NCI-H345 (cell line): ENCODE data around the gene PMP22.

ENCODE experiments used
- DNase-seq: peaks from one replicate; lab custom pipeline; 2025; lab: John Stamatoyannopoulos, UW

The PMP22 gene

DNA sequence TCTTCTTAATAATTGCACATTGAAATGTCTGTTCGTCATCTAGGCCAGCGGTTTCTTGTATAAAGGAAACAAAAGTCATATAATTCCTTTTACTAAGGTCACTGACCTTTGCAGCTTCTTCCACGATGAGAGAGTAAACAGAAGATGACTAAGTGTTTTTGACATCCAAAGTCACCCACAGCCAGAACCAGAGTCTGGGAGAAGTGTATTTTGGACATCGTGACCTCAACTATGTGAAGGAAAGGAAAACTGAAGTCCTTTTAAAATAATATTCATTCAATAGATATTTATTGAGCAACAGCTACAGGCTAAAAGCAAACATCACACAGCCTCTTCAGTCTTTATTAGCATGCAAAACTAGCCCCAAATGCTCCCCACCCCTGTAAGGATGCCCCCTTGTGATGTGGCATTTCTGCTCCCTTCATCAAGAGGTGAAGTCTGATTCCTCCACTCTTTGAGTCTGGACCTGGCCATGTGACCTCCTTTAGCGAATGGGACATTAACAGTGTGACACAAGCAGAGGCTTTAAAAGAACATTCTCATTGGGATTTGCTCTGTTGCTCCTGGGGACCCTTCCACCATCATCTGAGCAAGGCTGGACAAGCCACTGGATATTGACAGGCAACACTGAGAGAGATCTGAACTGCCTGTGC, 8.1 kb upstream of the PMP22 start:
- DNase-seq, result no peak

DNA sequence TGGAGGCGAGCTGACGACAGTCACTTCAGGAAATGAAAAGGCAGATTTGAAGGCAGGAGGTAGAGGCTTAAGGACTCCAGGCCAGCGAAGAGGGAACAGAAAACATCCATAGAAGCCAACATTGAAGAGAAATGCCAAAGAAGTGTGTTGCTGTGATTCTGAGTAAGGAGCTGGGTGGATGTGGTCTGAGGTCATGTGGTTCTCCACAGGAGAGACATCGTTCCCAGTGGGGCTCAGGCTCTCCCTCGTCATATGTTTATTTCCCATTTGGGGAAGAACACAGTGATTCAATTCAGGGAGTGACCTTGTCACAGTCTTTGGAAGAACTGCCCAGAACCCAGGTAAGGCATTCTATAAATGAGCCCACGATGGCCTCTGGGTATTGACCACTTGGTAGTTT, 6.6 kb upstream of the PMP22 start:
- no peak for DNase-seq

DNA sequence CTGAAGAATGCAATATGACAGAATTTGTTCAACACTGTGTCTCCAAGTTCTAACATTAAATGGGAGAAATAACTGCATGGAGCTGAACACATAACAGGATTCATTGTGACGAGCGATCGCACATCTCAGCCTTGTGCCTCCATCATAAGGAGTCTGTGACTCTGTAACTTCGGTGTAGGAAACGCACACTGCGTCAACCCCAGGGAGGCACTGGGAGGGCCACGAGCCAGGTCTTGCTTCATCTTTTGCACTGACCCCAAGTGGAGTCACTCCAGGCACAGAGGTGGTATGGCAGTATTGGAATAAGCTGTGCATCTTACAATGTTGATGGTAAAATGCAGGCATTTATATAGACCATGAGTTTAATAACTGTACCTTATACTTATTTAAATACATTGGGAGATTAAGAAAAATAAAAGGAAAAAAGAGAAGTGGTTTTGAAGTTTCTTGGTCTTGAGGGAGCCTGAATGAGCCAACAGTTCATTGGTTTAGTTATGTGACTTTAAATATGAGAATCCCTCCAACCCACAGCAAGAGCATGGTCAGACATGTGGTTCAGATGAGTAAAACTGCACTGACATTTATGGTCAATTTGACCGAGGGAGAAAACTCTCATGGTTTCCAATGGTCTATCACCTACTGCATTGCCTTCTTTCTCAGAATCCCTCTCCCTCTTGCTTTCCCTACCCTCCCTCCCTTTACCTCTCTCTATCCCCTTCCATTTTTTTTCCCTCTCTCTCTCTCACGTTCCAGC, 5.7 kb upstream of the PMP22 start:
- no peak for DNase-seq

DNA sequence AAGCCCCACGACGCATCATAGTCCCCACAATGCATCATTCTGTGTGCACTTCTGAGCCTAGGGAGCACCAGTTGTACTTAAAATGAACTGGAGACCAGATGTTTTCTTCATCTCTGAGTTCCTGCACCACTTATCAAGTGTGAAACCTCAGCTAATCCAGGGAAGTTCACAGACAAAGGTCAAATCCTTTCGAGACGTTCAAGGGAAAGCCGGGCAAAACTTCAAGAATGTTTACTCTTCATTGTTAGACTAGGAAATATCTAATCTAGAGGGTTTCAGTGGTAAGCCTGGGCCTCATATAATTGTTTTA, 4.6 kb upstream of the PMP22 start:
- no peak for DNase-seq

DNA sequence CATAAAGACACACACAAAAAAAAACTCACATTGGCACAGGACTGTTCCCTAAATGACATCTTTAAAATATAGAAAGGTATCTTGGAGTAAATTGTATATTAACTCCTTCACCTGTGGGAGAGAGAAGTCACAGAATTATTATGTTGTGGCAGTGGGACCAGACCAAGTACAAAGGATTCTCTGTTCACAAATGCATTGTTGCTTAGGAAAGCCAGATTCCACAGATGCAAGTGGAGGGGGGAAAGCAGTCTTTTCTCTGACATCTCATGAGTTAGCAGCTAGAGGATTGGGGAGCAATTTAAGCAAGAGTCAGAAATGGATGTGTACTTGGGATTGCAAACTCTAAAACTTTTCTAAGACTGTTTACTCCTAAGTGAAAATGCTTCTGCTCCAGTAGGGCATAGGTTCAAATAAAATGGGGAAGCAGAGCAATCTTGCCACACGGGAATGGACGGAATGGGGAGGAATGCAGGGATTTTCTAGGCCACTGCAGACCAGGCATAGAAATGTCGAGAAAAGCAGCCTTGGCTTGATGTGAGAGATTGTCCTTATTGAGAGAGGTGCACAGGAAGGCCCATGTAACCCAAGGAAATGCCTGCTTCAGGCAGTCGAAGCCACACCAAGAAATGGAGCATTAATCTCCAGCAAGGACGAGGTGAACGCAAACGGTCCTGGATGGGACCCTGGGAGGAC, 4.1 kb upstream of the PMP22 start:
- no peak for DNase-seq

DNA sequence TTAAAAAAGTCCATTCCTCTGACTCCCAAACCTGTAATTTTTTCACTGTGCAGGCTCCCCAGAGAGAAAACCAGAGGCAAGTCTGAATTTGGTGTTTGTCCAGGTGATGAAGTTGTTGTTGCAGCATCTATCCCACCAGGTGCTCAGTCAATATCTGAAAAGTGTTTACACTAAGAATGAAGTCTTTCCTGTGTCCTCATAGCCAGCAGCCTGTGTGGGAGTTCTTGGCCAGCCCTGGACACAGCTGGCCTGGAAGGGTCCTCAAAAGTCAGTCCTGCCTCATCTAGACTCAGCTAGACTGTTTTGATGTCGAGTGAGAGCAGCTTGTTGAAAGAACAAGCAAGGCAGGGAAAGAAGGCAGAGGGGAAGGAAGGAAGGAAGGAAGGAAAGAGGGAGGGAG, 3.3 kb upstream of the PMP22 start:
- DNase-seq, result no peak

DNA sequence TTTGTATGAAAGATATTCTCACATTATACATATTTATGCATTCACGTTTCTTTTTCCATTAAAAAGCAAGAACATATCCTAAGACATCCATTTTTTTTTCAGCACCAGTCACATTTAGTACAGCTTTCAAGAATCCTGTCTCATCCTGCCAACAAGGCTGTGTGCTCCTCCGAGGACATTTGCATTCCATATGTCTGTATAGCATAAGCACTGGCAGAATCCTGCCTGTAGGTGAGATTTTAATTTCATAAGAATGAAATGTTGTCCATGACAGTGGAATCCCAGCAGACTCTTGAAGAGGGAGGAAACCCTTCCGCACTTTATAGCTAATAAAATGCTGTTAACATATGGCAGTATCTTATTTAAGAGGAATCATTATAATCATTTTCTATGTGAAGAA, 2.9 kb upstream of the PMP22 start:
- DNase-seq, result no peak

DNA sequence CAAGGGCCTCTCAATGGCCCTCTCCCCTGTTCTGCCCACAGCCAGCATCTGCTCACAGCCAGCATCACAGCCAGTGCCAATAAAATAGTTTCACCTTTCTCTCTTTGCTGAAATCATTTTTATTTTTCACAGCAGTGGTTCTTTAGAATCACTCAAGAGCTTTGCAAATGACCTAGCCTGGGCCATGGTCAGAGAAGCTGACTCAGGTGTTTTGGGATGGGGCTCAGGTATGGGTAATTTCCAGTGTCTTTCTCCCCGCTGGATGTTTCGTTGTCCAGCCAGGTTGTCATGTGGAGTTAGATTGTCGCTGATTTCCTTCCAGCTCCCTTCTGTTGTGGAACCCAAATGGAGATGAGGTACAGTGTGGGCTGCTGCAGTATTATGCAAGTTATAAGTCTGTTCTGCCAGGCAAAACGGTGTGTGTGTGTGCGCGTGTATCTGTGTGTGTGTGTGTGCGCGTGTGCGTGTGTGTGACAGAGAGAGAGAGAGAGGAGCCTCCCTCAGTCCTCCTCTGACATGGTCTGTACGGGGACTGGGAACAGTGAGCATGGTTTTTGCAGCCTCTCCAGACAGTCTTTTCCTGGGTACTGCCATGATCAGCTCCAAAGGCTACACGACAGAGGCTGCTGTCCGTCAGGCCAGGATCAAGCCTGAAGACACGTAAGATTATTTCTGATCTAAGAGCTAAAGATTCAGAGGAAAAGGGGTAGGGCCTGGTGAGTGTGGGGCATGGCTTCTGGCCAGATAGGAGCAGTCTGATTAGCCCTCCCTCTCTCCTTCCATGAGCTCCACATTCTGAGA, 1.4 kb upstream of the PMP22 start:
- DNase-seq, result no peak

DNA sequence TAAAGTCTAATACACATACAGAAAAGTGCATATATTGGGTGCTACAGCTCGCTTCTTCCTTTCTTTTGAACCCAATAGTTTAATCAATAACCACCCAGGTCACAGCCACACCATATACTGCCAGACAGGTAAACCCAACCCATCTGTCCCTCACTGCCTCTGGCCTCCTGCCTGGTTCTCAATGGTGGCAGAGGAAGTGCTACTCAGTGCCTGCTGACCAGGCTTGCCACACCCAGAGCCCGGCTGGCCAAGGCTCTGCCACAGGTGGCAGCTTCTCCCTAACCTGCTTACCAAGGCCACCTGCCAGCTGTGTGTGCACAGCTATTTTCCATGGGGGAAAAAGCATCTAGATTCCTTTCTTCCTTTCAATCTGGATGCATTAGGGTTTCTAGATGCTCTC, 584 bp downstream of the PMP22 start:
- no peak for DNase-seq

DNA sequence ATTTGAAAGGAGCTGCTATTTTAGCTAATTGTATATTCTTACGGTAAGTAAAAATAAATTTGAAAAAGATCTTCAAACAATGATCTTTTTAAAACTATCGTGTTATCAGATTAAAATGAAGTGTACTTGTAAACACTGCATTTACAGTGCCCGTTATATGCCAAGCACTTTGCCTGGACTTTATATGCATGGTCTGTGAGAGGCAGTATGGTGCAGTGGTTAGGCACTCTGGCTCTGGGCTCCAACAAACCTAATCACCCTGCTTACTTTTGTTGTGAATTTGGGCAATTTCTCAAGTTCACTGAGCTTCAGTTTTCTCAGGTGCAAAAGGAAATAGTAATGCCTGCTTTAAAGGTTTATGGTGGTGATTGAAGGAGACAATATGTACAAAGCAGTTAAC, 1.4 kb downstream of the PMP22 start:
- no peak for DNase-seq

DNA sequence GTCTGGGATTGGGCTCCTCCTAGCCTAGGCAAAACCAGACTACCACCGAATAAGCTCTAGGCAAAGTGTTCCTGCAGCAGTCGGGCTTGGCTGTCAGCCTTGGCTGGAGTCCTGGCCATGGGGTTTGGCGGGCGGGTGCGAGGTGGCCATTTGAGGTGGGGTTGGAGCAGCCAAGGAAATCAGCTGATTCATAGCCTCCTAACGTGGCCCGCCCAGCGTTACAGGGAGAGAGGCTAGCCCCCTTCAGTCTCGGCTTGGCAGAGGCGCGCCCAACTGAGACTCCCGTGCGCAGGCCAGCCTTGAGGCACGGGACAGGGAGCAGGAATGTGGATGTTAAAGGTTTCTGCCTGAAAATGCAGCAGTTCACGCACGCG, 1.9 kb downstream of the PMP22 start:
- no peak for DNase-seq

DNA sequence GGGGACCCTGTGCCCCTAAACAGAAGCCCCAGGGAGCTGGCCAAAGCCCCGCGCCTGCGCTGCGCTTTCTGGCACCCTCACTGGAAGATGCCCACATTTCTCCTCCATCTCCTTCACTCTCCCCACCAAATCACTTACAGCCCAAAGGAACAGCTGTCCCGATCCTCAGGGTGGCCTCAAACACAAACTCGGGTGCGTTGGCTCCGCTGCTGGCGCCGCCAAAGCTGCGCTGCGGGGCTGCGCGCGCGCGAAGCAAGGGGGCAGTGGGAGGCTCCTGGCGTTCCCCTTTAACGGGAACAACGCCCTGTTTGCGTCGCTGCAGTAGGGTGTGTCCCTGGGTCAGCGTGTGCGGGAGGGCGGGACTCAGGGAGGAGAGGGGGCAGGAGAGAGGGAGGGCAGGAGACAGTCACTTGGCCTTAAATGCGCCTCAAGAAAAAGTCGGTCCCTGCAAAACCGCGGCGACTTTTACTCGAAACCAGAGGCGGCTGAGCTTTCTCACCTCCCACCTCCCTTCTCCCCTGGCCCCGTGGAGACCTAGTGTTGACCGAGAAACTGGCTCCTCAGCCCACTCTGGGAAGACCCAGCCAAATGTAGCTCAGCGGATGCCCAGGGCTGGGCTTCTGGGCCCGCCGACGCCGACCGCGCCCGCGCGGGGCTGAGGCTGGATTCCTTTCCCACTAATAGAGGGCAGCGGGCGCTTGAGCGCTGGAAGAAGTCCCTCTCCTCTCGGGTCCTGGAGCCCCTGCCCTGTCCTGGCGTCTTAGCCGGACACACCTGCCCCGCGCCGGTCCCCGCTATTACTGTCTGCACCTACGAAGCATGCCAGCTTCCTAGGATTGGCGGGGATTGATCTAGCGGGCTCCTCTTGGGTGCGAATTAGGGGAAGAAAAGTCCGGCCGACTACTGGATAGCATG, 2.6 kb downstream of the PMP22 start:
- no peak for DNase-seq

DNA sequence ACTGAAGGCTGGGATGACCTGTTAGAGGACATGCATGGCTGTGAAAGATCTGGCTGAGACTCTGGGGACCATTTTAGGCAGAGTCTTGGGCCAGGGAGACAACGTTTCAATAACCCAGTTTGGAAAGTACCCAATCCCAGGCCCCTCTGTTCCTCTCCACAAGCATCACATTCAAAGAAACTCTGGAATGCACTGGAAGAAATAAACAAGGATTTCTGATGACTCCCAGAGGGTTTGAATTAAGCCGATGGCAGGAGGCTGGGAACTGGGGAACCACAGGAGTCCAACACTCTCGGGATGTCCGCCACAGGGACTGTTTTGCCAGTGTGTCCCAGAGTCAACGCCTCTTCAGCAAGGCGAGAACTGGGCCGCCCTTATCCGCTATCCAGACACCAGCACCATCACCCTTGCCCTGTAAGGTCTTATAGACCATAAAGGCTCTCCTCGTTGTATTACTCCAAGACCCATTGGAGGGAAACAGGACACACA, 3.3 kb downstream of the PMP22 start:
- no peak for DNase-seq

DNA sequence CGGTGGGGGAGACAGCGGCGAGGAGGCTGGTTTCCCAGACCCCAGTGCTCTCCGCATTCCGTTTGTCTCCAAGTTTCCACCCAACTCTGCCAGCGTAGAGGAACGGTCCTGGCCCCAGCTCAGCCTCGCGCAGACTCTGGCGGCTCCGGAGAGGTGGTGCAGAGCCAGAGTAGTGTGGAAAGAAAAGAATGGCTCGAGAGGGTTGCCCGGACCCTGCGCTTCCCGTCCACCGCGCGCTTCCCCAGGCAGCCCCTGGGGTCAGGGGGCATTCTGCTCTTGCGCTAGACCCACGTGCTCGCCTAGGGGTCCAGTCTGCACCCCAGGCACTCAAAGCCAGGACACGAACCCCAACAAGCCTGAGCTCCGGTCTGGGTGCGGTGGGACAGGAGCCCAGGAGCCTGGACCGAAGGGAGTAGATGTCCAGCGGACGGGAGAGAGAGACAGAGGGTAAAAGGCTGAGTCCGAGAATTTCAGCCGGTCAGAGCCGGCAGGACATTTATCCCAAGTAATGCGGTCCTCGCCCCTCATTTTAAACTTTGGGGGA, 3.8 kb downstream of the PMP22 start:
- no peak for DNase-seq

DNA sequence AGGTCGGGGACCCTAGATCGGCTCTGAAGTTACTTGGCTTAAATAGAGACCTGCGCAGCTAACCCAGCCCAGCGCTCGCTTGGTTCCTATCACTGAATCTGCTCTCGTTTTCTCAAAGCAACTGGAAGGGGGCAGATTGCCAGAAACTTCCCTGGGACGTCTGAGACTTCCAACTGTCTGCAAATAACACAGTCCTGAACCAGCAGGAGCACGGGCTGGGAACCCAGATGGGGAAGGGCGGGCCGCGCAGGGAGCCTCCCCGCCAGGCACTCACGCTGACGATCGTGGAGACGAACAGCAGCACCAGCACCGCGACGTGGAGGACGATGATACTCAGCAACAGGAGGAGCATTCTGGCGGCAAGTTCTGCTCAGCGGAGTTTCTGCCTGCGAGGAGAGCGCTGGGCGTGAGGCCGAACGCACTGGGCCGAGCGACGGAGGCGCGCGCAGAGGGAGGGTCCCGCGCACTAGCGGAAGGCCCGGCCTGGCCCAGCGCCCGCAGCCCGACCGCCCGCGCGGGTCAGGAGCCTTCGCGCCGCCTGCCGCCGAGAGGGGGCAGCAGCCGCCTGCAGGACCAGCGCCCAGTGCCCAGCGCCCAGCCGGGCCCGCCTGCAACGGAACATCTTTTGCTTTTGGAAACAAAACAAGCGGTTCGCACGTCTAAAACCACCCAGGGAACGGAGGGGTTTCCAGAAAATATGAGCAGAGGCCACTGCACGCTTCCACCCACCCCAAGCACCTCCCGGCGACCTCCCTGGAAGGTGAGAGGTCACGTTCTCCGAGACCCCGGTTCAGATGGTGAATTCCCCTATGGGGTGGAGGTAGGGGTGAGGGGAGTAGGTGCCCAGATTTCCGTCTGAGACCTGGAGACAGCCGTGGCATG, 4.5 kb downstream of the PMP22 start:
- DNase-seq, result peak; percentile 37

DNA sequence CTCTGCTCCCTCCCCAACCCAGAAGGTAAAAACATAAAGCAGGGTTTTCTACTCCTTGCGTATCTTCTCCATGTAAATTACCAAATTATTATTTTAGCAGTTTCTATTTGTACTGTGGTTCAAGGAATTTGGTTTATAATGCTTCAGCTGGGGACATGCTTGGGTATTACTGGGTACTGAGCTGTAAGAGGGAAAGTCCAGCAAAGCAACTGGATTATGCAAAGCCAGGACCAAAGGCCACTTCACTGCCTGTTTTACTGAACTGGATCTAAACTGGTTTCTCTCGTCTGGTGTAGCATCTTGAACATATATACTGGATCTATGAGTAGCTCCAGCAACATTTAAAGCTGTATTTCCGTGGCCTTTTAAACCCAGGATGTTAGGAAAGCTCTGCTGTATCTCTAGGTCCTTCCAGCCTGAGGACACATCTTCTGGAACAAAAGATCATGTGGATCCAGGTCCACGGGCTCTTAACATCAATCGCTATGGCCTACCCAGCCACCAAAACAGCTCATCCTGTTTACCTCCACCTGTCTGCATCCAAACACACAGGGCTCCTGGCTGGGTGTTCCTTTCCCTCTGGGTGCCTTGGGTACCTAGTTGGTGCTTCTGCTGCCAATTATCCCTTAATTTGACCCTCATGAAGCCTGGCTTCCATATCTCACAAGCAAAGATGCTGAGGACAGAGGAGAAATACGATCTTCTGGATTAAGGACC, 7.2 kb downstream of the PMP22 start:
- DNase-seq, result no peak

DNA sequence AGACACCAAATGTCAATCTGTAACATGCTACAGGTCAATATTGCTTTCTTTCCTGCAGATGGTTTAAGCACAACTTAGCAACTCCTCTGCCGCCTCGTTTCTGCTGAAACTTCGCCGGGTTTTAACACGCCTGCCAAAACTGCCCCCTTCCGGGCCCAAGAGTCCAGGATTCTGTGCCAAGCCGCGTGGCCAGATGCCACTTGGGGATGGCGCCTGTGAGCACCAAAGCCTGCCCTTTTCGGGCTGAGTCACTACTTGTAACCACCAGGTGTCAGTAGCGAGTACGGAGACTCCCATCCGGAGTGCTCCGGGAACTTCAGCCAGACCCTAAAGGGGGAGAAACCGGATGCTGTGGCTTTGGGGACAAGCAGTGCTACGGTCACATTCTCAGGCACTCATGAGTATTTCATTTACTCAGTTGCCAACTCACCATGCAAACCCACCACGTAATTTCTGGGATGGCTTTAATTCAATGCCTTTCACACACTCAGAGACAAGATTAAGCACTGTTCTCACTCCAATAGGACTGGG, 7.8 kb downstream of the PMP22 start:
- peak; percentile 20 for DNase-seq

DNA sequence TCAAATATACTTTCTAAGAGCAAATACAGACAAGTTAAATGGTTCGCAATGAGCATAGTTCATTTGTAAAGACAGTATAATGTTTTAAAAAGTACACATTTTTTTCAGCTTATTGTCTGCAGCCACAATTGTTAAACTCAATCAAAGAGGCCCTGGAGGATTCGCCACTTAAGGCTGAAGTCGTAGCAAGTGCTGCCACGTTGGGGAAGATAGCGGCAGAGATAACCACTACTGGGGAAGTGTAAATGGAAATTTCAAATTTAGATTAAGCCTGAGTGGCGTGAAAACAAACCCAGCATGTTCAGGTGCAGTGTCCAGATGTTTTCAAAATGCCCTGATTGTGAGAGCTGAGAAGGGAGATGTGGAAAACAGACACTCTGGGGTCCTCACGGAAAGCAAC, 8.4 kb downstream of the PMP22 start:
- no peak for DNase-seq

DNA sequence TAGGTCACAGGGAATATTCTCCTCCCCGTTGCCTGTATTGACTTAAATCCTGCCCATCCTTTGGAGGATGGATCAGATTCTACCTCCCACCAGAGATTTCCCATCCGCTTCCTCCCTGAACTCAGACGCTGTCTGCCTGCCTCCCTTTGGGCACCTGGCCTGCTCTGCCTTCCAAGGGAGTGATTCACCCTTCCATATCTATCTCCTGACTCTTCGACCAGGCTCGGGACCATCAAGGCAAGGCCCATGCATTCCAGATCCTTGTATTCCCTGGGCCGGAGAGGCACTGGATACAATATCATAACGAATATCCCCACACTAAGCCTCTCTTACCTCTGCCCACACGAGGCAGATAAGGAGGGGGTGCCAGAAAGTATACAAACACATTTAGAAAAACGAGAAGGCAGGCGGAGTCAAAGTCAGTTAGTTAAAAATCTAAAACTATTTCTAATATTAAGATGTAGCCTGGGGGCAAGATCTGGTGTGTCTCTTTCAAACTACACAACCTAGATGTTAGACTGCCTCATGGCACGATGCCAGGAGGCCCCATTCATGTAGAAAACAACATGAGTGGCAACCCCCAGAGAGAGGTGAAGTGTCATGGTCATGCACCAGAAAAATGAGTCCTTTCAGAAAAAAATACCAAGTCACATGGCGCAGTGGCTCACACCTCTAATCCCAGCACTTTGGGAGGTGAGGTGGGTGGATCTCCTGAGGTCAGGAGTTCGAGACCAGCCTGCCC, 9.2 kb downstream of the PMP22 start:
- DNase-seq, result no peak
